HepG2 (cell line): ENCODE measurements around the gene C1orf159. TPM values are rescaled to one million over a fixed set of nuclear protein-coding genes. Genes with fewer than 3 reads are reported as not detected.

Experiments used
- FUBP1 ChIP-seq: sonication (generic); formaldehyde crosslinking; IDR thresholded peaks from 2 replicates; pipeline ENCODE4 v1.5.1; 2020; ENCODE audit warnings: missing genetic modification reagents, mild to moderate bottlenecking, borderline replicate concordance
- HMGXB4 ChIP-seq, 2 experiments: sonication (generic) in 1 of 2; formaldehyde crosslinking in 1 of 2; IDR thresholded peaks; 2 replicates each; pipeline versions ENCODE4 v1.4.0 to v1.6.1; 2018 to 2020; ENCODE audit warnings: missing genetic modification reagents in 2 of 2, borderline replicate concordance in 1 of 2, low read depth in 1 of 2, mild to moderate bottlenecking in 1 of 2, missing biosample characterization in 1 of 2
- HNF4A ChIP-seq: sonication (generic); formaldehyde crosslinking; IDR thresholded peaks from 2 replicates; pipeline ENCODE4 v1.4.0; 2020; ENCODE audit warnings: missing genetic modification reagents
- HNRNPLL ChIP-seq: fragments of 200-400 bp; formaldehyde crosslinking; IDR thresholded peaks from 2 replicates; pipeline ENCODE4 v1.6.1; 2017; ENCODE audit warnings: mild to moderate bottlenecking, low read depth, low read length; ENCODE audit not compliant: poor library complexity, severe bottlenecking
- MAFG ChIP-seq: sonication (generic); formaldehyde crosslinking; IDR thresholded peaks from 2 replicates; pipeline ENCODE4 v1.5.1; 2020; ENCODE audit warnings: mild to moderate bottlenecking, missing genetic modification reagents
- MEIS2 ChIP-seq: sonication (generic); formaldehyde crosslinking; IDR thresholded peaks from 2 replicates; pipeline ENCODE4 v1.9.0; 2021; ENCODE audit warnings: mild to moderate bottlenecking, missing genetic modification reagents
- MNT ChIP-seq: fragments of 450-650 bp; IDR thresholded peaks from 2 replicates; pipeline ENCODE4 v1.6.1; 2016
- NFE2L2 ChIP-seq: fragments of 150-350 bp; IDR thresholded peaks from 2 replicates; pipeline ENCODE4 v1.6.1; 2014; ENCODE audit warnings: low read length
- PBX2 ChIP-seq: IDR thresholded peaks from 2 replicates; pipeline ENCODE4 v1.6.1; 2016; ENCODE audit warnings: control low read depth
- POLR2G ChIP-seq: fragments of 200-400 bp; formaldehyde crosslinking; IDR thresholded peaks from 2 replicates; pipeline ENCODE4 v1.6.1; 2018; ENCODE audit warnings: mild to moderate bottlenecking, low read depth, low read length, moderate library complexity
- RXRB ChIP-seq: IDR thresholded peaks from 2 replicates; pipeline ENCODE4 v1.6.1; 2016; ENCODE audit warnings: borderline replicate concordance, missing genetic modification reagents, missing compliant biosample characterization
- TEAD3 ChIP-seq: optimal IDR thresholded peaks from 2 replicates; pipeline ENCODE3; 2016; ENCODE audit warnings: borderline replicate concordance
- TMF1 ChIP-seq: sonication (generic); formaldehyde crosslinking; IDR thresholded peaks from 2 replicates; pipeline ENCODE4 v1.8.1; 2022; ENCODE audit warnings: low read depth, missing genetic modification reagents
- TP53 ChIP-seq: sonication (generic); formaldehyde crosslinking; conservative IDR thresholded peaks from 2 replicates; pipeline ENCODE4 v1.4.0; 2020; ENCODE audit warnings: missing genetic modification reagents
- ZNF549 ChIP-seq: sonication (generic); formaldehyde crosslinking; IDR thresholded peaks from 2 replicates; pipeline ENCODE4 v1.5.0; 2020; ENCODE audit warnings: missing genetic modification reagents
- ZNF569 ChIP-seq: sonication (generic); formaldehyde crosslinking; IDR thresholded peaks from 2 replicates; pipeline ENCODE4 v1.5.0; 2020; ENCODE audit warnings: mild to moderate bottlenecking, missing genetic modification reagents, moderate library complexity, borderline replicate concordance
- ZNF7 ChIP-seq: IDR thresholded peaks from 2 replicates; pipeline ENCODE4 v1.6.1; 2016; ENCODE audit warnings: missing biosample characterization, missing genetic modification reagents
- ZSCAN12 ChIP-seq: sonication (generic); formaldehyde crosslinking; IDR thresholded peaks from 2 replicates; pipeline ENCODE4 v1.9.0; 2021; ENCODE audit warnings: mild to moderate bottlenecking, missing genetic modification reagents
- ZSCAN21 ChIP-seq: sonication (generic); formaldehyde crosslinking; IDR thresholded peaks from 2 replicates; pipeline ENCODE4 v1.8.0; 2022; ENCODE audit warnings: mild to moderate bottlenecking, missing genetic modification reagents, moderate library complexity, borderline replicate concordance
- polyA plus RNA-seq, 8 experiments: library from polyadenylated mRNA; depleted of rRNA in 3 of 8; stranded (reverse) in 7 of 8; unstranded in 1 of 8; fragments of >200 nt; fragmentation: Illumina TruSeq in 4 of 8; extraction: Trizol in 4 of 8; gene quantifications; 2 replicates each; pipeline versions ENCODE4 v1.2.1 to v1.2.3, GENCODE V29; 2011 to 2016; ENCODE audit warnings: low read depth in 4 of 8, missing spikeins in 1 of 8, mixed read lengths in 1 of 8; ENCODE audit not compliant: insufficient read depth in 1 of 8
- total RNA-seq, 5 experiments: library from RNA; depleted of rRNA; stranded (reverse); fragments of >200 nt; fragmentation: Illumina TruSeq; extraction: Trizol; gene quantifications; 2 replicates each; pipeline ENCODE4 v1.2.3, GENCODE V29; 2016; ENCODE audit warnings: low read depth in 1 of 5
- TF ChIP-seq, protein P1 (sequence below): sonication (generic); formaldehyde crosslinking; IDR thresholded peaks from 2 replicates; pipeline ENCODE4 v1.4.0; 2020; ENCODE audit warnings: mild to moderate bottlenecking, missing genetic modification reagents

C1orf159 gene
- total and polyA plus RNA-seq, 2 of the 13 experiments (the other 11 are each of a cell fraction or from before 2014, with no cell fraction given) = 3.8 to 6.7 TPM

DNA sequence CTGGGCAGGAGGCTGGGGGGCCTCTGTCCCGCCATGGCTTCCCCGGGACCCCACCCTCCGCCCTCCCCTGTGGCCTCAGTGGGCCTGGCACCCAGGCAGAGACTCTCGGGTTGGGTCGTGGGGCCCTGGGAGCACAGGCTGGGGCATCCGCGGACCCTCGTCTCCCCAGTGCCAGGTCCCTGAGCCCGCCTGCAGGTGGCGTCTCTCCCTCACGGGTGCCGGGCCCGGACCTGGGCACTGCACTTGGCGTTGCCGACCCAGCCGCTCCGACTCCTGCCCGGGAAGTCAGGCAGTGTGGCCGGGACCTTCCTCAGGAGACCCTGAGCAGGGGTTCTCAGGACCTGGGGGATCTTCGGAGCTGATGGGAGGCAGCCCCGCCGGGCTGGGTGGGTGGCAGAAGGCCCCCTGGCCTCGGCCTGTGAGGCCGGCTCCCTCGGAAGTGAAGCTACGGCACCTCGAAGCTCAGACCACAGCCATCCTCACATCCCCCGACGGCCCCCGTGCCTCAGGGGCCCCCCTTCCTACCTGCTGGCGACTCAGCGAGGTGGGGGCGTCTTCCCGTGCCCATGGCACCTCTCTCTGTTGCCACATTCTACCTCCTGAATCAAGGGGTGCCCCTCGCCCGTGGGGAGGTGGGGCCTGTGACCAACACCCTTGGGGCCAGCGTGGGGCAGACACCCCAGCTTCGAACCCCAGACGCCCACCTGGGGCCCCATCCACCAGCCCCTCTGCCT is 6.4 kb upstream of the C1orf159 start (continued):
- TF ChIP-seq ZSCAN21 (peak; percentile 45; the same call in 1 of the 2 replicates), ZSCAN12 (CRISPR knock-in tag) (no peak), HNRNPLL (peak; percentile 53), POLR2G (no peak), NFE2L2 (no peak), MNT (no peak), MAFG (no peak), HNF4A (CRISPR knock-in tag) (no peak), MEIS2 (CRISPR knock-in tag) (0 out of 2 replicates have a peak, but pooled peaks have one; percentile 36), FUBP1 (CRISPR knock-in tag) (no peak), TEAD3 (CRISPR knock-in tag) (no peak), HMGXB4 (CRISPR knock-in tag; IDR thresholded peaks at IDR 0.05; ENCODE audit: borderline replicate concordance in 1 of 2, low read depth in 1 of 2) (peak; percentile 63 to 79; a peak in 3 of 4 replicates), PBX2 (CRISPR knock-in tag) (no peak), ZNF7 (CRISPR knock-in tag) (no peak), ZNF549 (CRISPR knock-in tag) (no peak), ZNF569 (no peak), TMF1 (CRISPR knock-in tag) (0 out of 2 replicates have a peak, but pooled peaks have one; percentile 22), TP53 (no peak), RXRB (CRISPR knock-in tag) (no peak; the same call in 1 of the 2 replicates)
- TF ChIP-seq, protein P1, sequence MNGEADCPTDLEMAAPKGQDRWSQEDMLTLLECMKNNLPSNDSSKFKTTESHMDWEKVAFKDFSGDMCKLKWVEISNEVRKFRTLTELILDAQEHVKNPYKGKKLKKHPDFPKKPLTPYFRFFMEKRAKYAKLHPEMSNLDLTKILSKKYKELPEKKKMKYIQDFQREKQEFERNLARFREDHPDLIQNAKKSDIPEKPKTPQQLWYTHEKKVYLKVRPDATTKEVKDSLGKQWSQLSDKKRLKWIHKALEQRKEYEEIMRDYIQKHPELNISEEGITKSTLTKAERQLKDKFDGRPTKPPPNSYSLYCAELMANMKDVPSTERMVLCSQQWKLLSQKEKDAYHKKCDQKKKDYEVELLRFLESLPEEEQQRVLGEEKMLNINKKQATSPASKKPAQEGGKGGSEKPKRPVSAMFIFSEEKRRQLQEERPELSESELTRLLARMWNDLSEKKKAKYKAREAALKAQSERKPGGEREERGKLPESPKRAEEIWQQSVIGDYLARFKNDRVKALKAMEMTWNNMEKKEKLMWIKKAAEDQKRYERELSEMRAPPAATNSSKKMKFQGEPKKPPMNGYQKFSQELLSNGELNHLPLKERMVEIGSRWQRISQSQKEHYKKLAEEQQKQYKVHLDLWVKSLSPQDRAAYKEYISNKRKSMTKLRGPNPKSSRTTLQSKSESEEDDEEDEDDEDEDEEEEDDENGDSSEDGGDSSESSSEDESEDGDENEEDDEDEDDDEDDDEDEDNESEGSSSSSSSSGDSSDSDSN (CRISPR knock-in tag) = peak; percentile 73
